KG1 (cell line): Measurements from ENCODE around the gene NCAPD3.
"Not testable (repeated sequence)": the region's sequence is repeated elsewhere in the genome, so short reads cannot be mapped to it uniquely, and the experiment has no call there.

Source experiments
- DNase-seq: peaks from one replicate; lab custom pipeline; 2025; lab: John Stamatoyannopoulos, UW

NCAPD3 gene

GRCh38 chr11:134131628-134132244 lies 92.0 kb downstream of the NCAPD3 start:
- no peak for DNase-seq

- no peak for DNase-seq
These were observed 97.4 kb downstream of the NCAPD3 start for GRCh38 chr11:134126217-134126822.

DNA sequence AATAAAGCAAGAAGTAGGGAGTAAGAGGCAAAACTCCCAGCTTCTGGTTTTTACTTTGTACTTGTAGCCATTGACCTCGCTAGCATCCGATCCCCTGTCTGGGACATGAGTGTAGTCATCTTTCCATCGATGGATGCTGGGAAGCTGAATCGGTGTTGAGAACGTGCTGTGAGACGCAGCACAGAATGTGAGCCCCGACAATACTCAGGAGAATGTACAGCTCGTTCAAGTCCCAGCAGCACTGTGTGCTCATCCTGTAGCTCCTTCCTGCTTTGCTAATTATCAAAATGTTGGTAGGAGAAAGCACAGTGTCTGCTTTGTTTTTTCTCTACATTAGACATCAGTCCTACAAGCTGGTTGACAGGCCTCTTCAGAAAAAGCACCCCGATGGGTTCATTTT lies 98.3 kb downstream of the NCAPD3 start:
- DNase-seq = no peak

GRCh38 chr11:134124660-134125451 lies 98.9 kb downstream of the NCAPD3 start:
- no peak for DNase-seq

- no peak for DNase-seq
These were observed 102.7 kb downstream of the NCAPD3 start for GRCh38 chr11:134120921-134121526.

DNA sequence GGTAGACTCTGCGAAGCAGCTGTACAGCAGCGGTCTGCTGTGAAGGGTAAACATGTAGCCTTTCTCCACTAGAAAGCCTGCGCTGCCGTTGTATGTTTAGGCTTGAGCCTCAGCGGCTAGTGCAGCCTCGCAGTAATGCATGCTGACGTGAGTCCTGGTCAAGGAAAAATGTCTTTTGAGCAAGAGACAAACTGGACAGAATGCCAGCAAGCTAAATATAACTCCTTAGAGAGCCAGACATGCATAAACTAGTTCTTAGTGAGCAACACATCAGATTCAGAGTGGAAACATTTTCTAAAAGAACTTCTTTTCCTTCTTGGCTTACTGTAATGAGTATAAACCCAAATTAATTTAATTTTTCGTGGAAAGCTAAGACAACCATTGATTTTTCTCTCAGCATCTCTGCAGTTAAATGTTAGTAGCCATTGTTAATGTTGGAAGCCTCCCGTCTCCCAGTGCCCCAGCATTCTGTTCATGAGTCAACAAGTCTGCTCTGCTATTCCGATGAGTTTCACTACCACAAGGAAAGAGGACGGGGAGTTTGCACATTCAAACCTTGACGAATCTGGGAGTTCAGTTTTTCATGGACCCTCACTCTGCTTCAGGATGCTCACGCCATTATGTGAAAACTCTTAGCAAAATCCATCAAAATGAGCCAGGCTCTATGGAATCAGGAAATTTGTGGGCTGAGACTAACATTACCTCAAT lies 103.5 kb downstream of the NCAPD3 start:
- DNase-seq = no peak

- no peak for DNase-seq
These were observed 104.7 kb downstream of the NCAPD3 start for GRCh38 chr11:134119094-134119493.

- DNase-seq = no peak
These were observed 105.8 kb downstream of the NCAPD3 start for GRCh38 chr11:134118006-134118405.

GRCh38 chr11:134116210-134116609 lies 107.6 kb downstream of the NCAPD3 start:
- DNase-seq = no peak

- not testable (repeated sequence) for DNase-seq
These were observed 110.0 kb downstream of the NCAPD3 start for GRCh38 chr11:134113787-134114186.

- no peak for DNase-seq
These were observed 113.4 kb downstream of the NCAPD3 start for GRCh38 chr11:134110252-134110815.
